ENCODE data around the gene CCDC197.

CCDC197 gene

GRCh38 chr14:94049625-94050023 is 52.5 kb downstream of the CCDC197 start:
- Histone ChIP-seq H3K4me3 (no peak overlapping the region), H3K27ac (no peak overlapping the region)

- no peak overlapping the region for H3K27ac ChIP-seq
- no peak overlapping the region for H3K4me3 ChIP-seq
Measured at GRCh38 chr14:94050231-94050880, 53.3 kb downstream of the CCDC197 start.

GRCh38 chr14:94051115-94051514 is 54.0 kb downstream of the CCDC197 start:
- no peak overlapping the region for H3K27ac ChIP-seq
- no peak overlapping the region for H3K4me3 ChIP-seq

GRCh38 chr14:94051779-94052178 is 54.7 kb downstream of the CCDC197 start:
- H3K4me3 ChIP-seq: no peak overlapping the region
- no peak overlapping the region for H3K27ac ChIP-seq

GRCh38 chr14:94052199-94052598 is 55.1 kb downstream of the CCDC197 start:
- no peak overlapping the region for H3K4me3 ChIP-seq
- no peak overlapping the region for H3K27ac ChIP-seq

- no peak overlapping the region for H3K4me3 ChIP-seq
- no peak overlapping the region for H3K27ac ChIP-seq
Measured at GRCh38 chr14:94052662-94053061, 55.6 kb downstream of the CCDC197 start.

- Histone ChIP-seq H3K4me3 (no peak overlapping the region), H3K27ac (no peak overlapping the region)
Measured at GRCh38 chr14:94054401-94054800, 57.3 kb downstream of the CCDC197 start.

GRCh38 chr14:94054936-94055335 is 57.8 kb downstream of the CCDC197 start:
- no peak overlapping the region for H3K27ac ChIP-seq
- no peak overlapping the region for H3K4me3 ChIP-seq

- Histone ChIP-seq H3K27ac (peak overlapping the region in 2 of 21 experiments; percentile 14 to 30), H3K4me3 (no peak overlapping the region)
Measured at GRCh38 chr14:94056579-94057308, 59.6 kb downstream of the CCDC197 start.

GRCh38 chr14:94058128-94058673 is 61.1 kb downstream of the CCDC197 start:
- Histone ChIP-seq H3K4me3 (no peak overlapping the region), H3K27ac (peak overlapping the region in 1 of 21 experiments; percentile 30)
